A549 (cell line): ENCODE measurements around the gene ZNF865. TPM values are rescaled to one million over a fixed set of nuclear protein-coding genes. Genes with fewer than 3 reads are reported as not detected.
A peak's percentile ranks its signal among the peaks of the same experiment; 100 is the strongest.

ENCODE experiments used
- ATAC-seq, 2 experiments: fragments of 200-7000 bp in 1 of 2; fragments of >200 bp in 1 of 2; cut with Nextera tagmentation in 1 of 2; cut with Tn5 transposase in 1 of 2; 3 replicates each; pipeline versions ENCODE4 v1.8.0 to v1.9.1; 2018 to 2020; ENCODE audit warnings: mild to moderate bottlenecking in 1 of 2, moderate library complexity in 1 of 2
- CTCF ChIA-PET: fragments of 300-600 bp; sonication (Branson Sonifier 250); formaldehyde crosslinking; extraction: SDS; loops from one replicate; lab custom pipeline; 2021; ENCODE audit warnings: antibody characterized with exemption, inconsistent platforms; lab: Yijun Ruan, JAX
- POLR2A ChIA-PET: fragments of 350-600 bp; formaldehyde crosslinking; extraction: SDS; loops from one replicate; lab custom pipeline; 2021; ENCODE audit warnings: antibody characterized with exemption, inconsistent platforms; lab: Yijun Ruan, JAX
- DNase-seq, 2 experiments: peaks; one replicate each; pipeline versions ENCODE4 v3.0.0 to v3.0.0-alpha.2; 2011 to 2016; ENCODE audit warnings: low read depth in 1 of 2, low spot score in 1 of 2
- FAIRE-seq: peaks from 2 replicates; lab custom pipeline; 2011; peaks lifted over from hg19 to GRCh38; lab: Jason Lieb, UNC
- H3K27ac ChIP-seq, 2 experiments: fragments of >200 bp; sonication (Bioruptor Twin); formaldehyde crosslinking; 3 replicates each; pipeline ENCODE4 v1.5.1; 2016 to 2017
- H3K4me1 ChIP-seq: fragments of >200 bp; sonication (Bioruptor Twin); formaldehyde crosslinking; 3 replicates; pipeline ENCODE4 v1.6.1; 2016
- H3K4me2 ChIP-seq: fragments of >200 bp; sonication (Bioruptor Twin); formaldehyde crosslinking; 3 replicates; pipeline ENCODE4 v1.6.1; 2016
- H3K4me3 ChIP-seq: fragments of >200 bp; sonication (Bioruptor Twin); formaldehyde crosslinking; 3 replicates; pipeline ENCODE4 v1.5.1; 2016
- H3K9me3 ChIP-seq: fragments of >200 bp; sonication (Bioruptor Twin); formaldehyde crosslinking; 3 replicates; pipeline ENCODE4 v1.6.1; 2016
- CBX8 ChIP-seq: fragments of 200-600 bp; sonication (generic); IDR thresholded peaks from 2 replicates; pipeline ENCODE4 v1.6.1; 2016
- CHD4 ChIP-seq: fragments of 200-600 bp; sonication (generic); IDR thresholded peaks from 2 replicates; pipeline ENCODE4 v1.6.1; 2016; ENCODE audit warnings: antibody characterized with exemption, mild to moderate bottlenecking, borderline replicate concordance
- E2F6 ChIP-seq: IDR thresholded peaks from 2 replicates; pipeline ENCODE4 v1.6.1; 2012; ENCODE audit warnings: low read depth, borderline replicate concordance
- EHF ChIP-seq: fragments of 250-450 bp; sonication (Bioruptor Pico); IDR thresholded peaks from 2 replicates; pipeline ENCODE4 v1.5.0; 2020; ENCODE audit warnings: mild to moderate bottlenecking
- EHMT2 ChIP-seq: fragments of 200-600 bp; sonication (generic); IDR thresholded peaks from 2 replicates; pipeline ENCODE4 v1.6.1; 2016; ENCODE audit warnings: antibody characterized with exemption, low read depth, mild to moderate bottlenecking, moderate library complexity
- FOXS1 ChIP-seq: fragments of 250-450 bp; sonication (Bioruptor Pico); IDR thresholded peaks from 2 replicates; pipeline ENCODE4 v1.5.0; 2020; ENCODE audit warnings: mild to moderate bottlenecking, moderate library complexity
- HDAC2 ChIP-seq: fragments of 200-600 bp; sonication (generic); IDR thresholded peaks from 2 replicates; pipeline ENCODE4 v1.6.1; 2016
- HEYL ChIP-seq: fragments of 250-450 bp; sonication (Bioruptor Pico); IDR thresholded peaks from 2 replicates; pipeline ENCODE4 v1.8.0; 2021; ENCODE audit warnings: mild to moderate bottlenecking, moderate library complexity
- HMGXB4 ChIP-seq: fragments of 250-450 bp; sonication (Bioruptor Pico); IDR thresholded peaks from 2 replicates; pipeline ENCODE4 v1.5.0; 2021; ENCODE audit warnings: mild to moderate bottlenecking, moderate library complexity, borderline replicate concordance
- HOXB5 ChIP-seq: fragments of 250-450 bp; sonication (Bioruptor Pico); IDR thresholded peaks from 2 replicates; pipeline ENCODE4 v1.5.0; 2020; ENCODE audit warnings: mild to moderate bottlenecking, moderate library complexity
- JUN ChIP-seq, 2 experiments: fragments of >200 bp; sonication (Bioruptor Twin); formaldehyde crosslinking; IDR thresholded peaks; 2 replicates in 1 of 2; 3 replicates in 1 of 2; pipeline ENCODE4 v1.6.1; 2016 to 2017
- KDM1A ChIP-seq: fragments of 200-600 bp; sonication (generic); IDR thresholded peaks from 2 replicates; pipeline ENCODE4 v1.6.1; 2016; ENCODE audit warnings: low read depth, mild to moderate bottlenecking
- REST ChIP-seq: fragments of 200-600 bp; sonication (generic); IDR thresholded peaks from 2 replicates; pipeline ENCODE4 v1.6.1; 2016; ENCODE audit warnings: antibody characterized with exemption, mild to moderate bottlenecking, moderate library complexity
- SREBF2 ChIP-seq: fragments of 450-650 bp; IDR thresholded peaks from 2 replicates; pipeline ENCODE4 v1.6.1; 2014; ENCODE audit warnings: mild to moderate bottlenecking, moderate library complexity
- USF2 ChIP-seq: fragments of 450-650 bp; IDR thresholded peaks from 2 replicates; pipeline ENCODE4 v1.6.1; 2014; ENCODE audit warnings: antibody characterized with exemption
- ZFP36 ChIP-seq: fragments of 450-650 bp; IDR thresholded peaks from 2 replicates; pipeline ENCODE4 v1.6.1; 2014; ENCODE audit warnings: borderline replicate concordance; ENCODE audit not compliant: partially characterized antibody
- WGBS: methylation state at CpG from one replicate; pipeline ENCODE4 v1.1.6; 2017; ENCODE audit errors: missing lambda C conversion rate; 5-methylcytosine and 5-hydroxymethylcytosine counted together
- polyA plus RNA-seq, 4 experiments: library from polyadenylated mRNA; depleted of rRNA in 3 of 4; stranded (reverse); fragments of >200 nt; fragmentation: RNase III in 1 of 4; extraction: RNeasy Plus Mini Kit Qiagen cat#74134 plus additional on column Dnase treatment in 1 of 4; gene quantifications; 2 replicates in 3 of 4; 3 replicates in 1 of 4; pipeline ENCODE4 v1.2.3, GENCODE V29; 2011 to 2017
- TF ChIP-seq, protein P1 (sequence below): IDR thresholded peaks from 2 replicates; pipeline ENCODE4 v1.6.1; 2012

Gene ZNF865
- polyA plus RNA-seq, 2 of the 4 experiments (the other 2 are of a cell fraction), result 2.1 to 7.9 TPM

DNA sequence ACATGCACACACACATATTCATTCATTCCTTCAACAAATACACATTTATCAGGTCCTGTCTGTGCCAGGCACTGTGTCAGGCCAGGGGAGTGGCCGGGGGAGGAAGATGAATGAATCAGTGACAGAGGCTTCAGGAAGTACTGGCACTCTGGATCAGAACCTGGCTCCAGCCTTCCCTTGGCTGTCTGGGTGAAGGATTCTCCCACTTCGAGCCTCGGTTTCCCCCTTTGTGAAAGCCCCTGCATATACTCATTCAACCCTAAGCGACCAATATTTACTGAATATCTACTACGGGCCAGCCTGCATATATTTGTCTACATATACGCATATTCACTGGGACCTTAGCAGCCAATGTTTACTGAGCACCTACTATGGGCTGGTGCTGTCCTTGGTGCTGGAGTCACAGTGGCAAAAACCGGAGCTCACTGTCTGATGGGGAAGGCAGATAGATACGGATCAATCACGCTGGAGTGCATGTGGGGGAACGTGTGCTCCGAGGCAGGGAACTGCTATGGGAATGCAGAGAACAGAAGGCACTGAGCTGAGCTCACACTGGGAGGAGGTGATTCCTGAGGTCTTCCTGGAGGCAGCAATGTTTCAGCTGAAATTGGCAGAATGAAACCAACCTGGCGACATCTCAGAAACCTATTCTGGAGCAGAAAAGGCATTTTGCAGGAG lies 24.2 kb upstream of the ZNF865 start:
- no peaks in the 10 kb centered on the region for H3K9me3 ChIP-seq
- peak in 1 of 2 experiments; percentile 60 for DNase-seq
- ChIA-PET POLR2A (interaction anchor here (1.1 to 2.7 kb wide), 7 partner anchors 12 to 61 kb away, joined by 4 to 22 read pairs (median 5); partner anchors contain the start of genes FIZ1, ZNF524 and ZNF865), CTCF (interaction anchor here (1.0 to 3.0 kb wide), 9 partner anchors 11 to 77 kb away, joined by 3 to 20 read pairs (median 6); partner anchors contain the start of gene ZNF865)
- H3K4me1 ChIP-seq, result peaks cover 32% of the 10 kb centered on the region
- H3K27ac ChIP-seq, result peak overlapping the region; percentile 99 to 100
- ATAC-seq, result peak; percentile 27 to 38
- H3K4me3 ChIP-seq, result peak overlapping the region; percentile 96
- WGBS, result 14% methylated on average over 12 of the region's 12 CpGs
- FAIRE-seq, result peak; percentile 72
- TF ChIP-seq EHMT2, result 0 out of 2 replicates have a peak, but pooled peaks have one; percentile 31
- 0 out of 2 replicates have a peak, but pooled peaks have one; percentile 93 for TF ChIP-seq CHD4
- TF ChIP-seq HOXB5 (CRISPR knock-in tag), result no peak
- TF ChIP-seq HDAC2, result peak; percentile 81; the same call in 1 of the 2 replicates
- TF ChIP-seq REST, result peak; percentile 98
- TF ChIP-seq EHF (CRISPR knock-in tag), result no peak
- no peak for TF ChIP-seq HMGXB4 (CRISPR knock-in tag)
- TF ChIP-seq FOXS1 (CRISPR knock-in tag), result no peak; the same call in 1 of the 2 replicates
- 0 out of 5 replicates have a peak, but pooled peaks of 1 of the 2 experiments have one; percentile 3 for TF ChIP-seq JUN (IDR thresholded peaks at IDR 0.05)
- no peak for TF ChIP-seq CBX8
- no peak for TF ChIP-seq SREBF2
- TF ChIP-seq KDM1A, result peak; percentile 65; the same call in 1 of the 2 replicates
- no peak for TF ChIP-seq HEYL (CRISPR knock-in tag)
- TF ChIP-seq, protein P1, sequence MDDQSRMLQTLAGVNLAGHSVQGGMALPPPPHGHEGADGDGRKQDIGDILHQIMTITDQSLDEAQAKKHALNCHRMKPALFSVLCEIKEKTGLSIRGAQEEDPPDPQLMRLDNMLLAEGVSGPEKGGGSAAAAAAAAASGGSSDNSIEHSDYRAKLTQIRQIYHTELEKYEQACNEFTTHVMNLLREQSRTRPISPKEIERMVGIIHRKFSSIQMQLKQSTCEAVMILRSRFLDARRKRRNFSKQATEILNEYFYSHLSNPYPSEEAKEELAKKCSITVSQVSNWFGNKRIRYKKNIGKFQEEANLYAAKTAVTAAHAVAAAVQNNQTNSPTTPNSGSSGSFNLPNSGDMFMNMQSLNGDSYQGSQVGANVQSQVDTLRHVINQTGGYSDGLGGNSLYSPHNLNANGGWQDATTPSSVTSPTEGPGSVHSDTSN, result no peak; the same call in 1 of the 2 replicates
- TF ChIP-seq E2F6, result no peak
- peak; percentile 90 for TF ChIP-seq ZFP36
- no peak for TF ChIP-seq USF2
- H3K4me2 ChIP-seq, result peak overlapping the region; percentile 85
